BE2C (cell line): ENCODE measurements around the gene COL3A1.
A peak's percentile ranks its signal among the peaks of the same experiment; 100 is the strongest.

Source experiments
- DNase-seq: peaks from one replicate; pipeline ENCODE4 v3.0.0-alpha.2; 2020
- H3K27me3 ChIP-seq: fragments of 250-450 bp; sonication (Bioruptor Pico); 2 replicates; pipeline ENCODE4 v1.5.1; 2020; ENCODE audit warnings: mild to moderate bottlenecking
- H3K36me3 ChIP-seq: fragments of 250-450 bp; sonication (Bioruptor Pico); 2 replicates; pipeline ENCODE4 v1.5.1; 2020; ENCODE audit warnings: mild to moderate bottlenecking
- H3K4me1 ChIP-seq: fragments of 250-450 bp; sonication (Bioruptor Pico); 2 replicates; pipeline ENCODE4 v1.5.1; 2020
- H3K4me3 ChIP-seq: 2 replicates; pipeline ENCODE4 v1.5.1; 2011; ENCODE audit warnings: low read depth, low read length
- H3K9me3 ChIP-seq: fragments of 250-450 bp; sonication (Bioruptor Pico); 2 replicates; pipeline ENCODE4 v1.5.1; 2020
- TF ChIP-seq, protein P1 (sequence below): IDR thresholded peaks from 2 replicates; pipeline ENCODE4 v1.5.1; 2012; ENCODE audit warnings: mild to moderate bottlenecking, low read depth, low read length

Gene COL3A1

DNA sequence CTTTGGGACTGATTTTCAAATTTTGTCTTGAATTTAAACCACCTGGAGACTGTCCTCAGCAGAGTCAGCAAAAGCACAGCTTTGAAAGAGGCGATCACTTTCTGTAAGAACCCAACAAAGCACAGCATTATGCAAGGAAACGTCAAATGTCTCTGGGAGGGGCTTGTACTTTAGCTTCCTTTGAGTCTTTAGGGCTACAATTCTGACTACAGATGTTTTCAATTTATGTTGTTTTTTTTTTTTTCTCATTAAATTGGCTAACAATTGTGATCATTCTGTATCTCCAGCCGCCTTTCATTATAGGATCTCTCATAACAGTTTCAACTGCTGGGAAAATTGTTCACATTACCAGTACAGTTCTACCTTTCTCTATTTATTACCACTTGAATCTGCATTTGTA lies 48.3 kb downstream of the COL3A1 start:
- Histone ChIP-seq H3K9me3 (no peaks in the 10 kb centered on the region), H3K27me3 (no peaks in the 10 kb centered on the region), H3K4me1 (no peaks in the 10 kb centered on the region), H3K36me3 (no peaks in the 10 kb centered on the region), H3K4me3 (no peak overlapping the region)
- no peak for DNase-seq
- TF ChIP-seq, protein P1, sequence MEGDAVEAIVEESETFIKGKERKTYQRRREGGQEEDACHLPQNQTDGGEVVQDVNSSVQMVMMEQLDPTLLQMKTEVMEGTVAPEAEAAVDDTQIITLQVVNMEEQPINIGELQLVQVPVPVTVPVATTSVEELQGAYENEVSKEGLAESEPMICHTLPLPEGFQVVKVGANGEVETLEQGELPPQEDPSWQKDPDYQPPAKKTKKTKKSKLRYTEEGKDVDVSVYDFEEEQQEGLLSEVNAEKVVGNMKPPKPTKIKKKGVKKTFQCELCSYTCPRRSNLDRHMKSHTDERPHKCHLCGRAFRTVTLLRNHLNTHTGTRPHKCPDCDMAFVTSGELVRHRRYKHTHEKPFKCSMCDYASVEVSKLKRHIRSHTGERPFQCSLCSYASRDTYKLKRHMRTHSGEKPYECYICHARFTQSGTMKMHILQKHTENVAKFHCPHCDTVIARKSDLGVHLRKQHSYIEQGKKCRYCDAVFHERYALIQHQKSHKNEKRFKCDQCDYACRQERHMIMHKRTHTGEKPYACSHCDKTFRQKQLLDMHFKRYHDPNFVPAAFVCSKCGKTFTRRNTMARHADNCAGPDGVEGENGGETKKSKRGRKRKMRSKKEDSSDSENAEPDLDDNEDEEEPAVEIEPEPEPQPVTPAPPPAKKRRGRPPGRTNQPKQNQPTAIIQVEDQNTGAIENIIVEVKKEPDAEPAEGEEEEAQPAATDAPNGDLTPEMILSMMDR, result no peak

DNA sequence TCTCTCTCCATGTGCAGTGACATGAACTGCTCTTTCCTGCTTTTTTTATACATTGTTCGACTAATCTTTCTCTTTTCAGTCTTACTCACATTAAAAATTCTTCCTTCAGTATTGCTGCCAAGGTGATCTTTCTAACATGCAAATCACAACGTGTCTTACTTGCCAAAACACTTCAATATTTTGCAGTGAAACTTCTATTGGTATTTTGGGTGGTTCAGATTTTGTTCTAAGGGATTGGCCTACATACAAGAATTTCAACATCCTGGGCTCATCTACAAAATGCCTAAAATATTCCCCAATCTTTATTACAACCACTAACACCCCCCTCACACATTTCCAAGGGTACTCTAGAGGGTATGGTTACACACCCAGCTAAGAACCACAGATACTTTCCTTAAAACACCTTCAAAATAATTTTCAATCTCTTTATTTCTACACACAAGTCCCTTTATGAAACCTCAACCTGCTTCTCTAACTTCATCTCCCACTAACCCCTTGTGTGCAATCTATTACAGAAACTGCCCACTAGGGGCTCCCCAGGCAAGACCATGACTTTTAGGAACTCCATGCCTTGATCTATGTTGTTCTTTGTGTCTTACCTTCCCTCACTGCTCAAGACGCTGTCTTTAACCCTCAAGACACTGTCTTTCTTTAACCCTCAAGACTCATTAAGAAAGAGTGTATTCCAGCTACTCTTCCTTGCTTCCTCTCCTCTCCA lies 50.9 kb downstream of the COL3A1 start:
- TF ChIP-seq, protein P1, result peak; percentile 52
- H3K36me3 ChIP-seq, result no peaks in the 10 kb centered on the region
- H3K4me3 ChIP-seq, result no peak overlapping the region
- H3K27me3 ChIP-seq, result no peaks in the 10 kb centered on the region
- DNase-seq, result peak; percentile 5
- H3K4me1 ChIP-seq, result no peaks in the 10 kb centered on the region
- no peaks in the 10 kb centered on the region for H3K9me3 ChIP-seq

DNA sequence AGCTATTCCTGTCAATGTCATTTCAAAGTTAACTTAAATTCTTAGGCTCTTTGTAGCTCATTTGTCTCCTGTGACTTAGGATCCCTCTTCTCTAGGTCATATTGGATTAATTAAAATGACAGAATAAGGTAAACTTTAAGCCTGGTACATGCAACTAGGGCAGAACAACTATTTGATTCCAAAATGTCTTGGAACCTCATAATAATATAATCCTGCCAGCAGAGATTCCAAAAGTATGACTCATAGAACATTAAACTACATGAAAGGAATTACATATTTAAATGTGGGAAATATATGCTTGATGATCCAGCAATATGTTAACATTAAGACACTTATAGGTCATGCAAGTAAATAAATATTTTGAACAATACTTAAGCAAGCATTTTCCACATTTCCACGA lies 63.3 kb downstream of the COL3A1 start:
- no peak for DNase-seq
- TF ChIP-seq, protein P1, result no peak
- no peaks in the 10 kb centered on the region for H3K4me1 ChIP-seq
- no peaks in the 10 kb centered on the region for H3K36me3 ChIP-seq
- H3K9me3 ChIP-seq, result no peaks in the 10 kb centered on the region
- no peaks in the 10 kb centered on the region for H3K27me3 ChIP-seq
- H3K4me3 ChIP-seq, result no peak overlapping the region

DNA sequence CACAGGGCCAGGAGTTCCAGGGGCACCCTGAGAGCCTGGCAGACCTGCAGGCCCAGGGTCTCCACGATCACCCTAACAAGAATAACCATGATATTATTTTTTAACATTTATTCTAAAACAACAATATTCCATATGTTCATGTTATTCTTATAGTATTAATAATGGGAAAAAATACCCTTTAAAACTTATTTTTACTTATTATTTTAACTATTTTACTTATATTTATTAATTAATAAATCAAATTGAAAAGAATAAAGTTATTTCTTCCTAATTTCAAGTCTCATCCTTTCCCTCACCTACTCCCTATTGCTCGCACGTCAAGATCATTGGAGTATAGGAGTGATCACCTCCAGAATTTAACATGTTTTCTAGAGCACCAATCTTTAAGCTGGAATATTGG lies 71.7 kb downstream of the COL3A1 start:
- Histone ChIP-seq H3K4me1 (no peaks in the 10 kb centered on the region), H3K9me3 (no peaks in the 10 kb centered on the region), H3K36me3 (no peaks in the 10 kb centered on the region), H3K4me3 (no peak overlapping the region), H3K27me3 (no peaks in the 10 kb centered on the region)
- no peak for DNase-seq
- TF ChIP-seq, protein P1, result no peak

DNA sequence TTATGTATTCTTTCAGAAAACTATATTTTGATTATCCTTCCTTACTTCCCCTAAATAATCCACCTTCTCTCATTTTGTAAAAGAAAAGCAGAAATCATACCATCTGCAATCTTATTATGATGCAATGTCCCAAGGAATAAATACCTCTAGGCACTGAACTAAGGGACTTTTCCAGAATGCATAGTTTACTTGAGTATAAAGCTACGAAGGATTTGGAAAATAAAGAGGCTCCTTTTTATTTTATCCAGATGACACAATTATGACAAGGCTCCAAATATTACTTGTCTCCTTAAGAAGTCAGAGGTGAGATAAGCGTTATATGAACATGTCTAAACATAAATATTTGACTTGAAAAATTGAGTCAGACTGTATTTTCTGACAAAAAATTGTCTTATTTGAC lies 72.1 kb downstream of the COL3A1 start:
- DNase-seq, result no peak
- H3K4me3 ChIP-seq, result no peak overlapping the region
- no peaks in the 10 kb centered on the region for H3K36me3 ChIP-seq
- no peaks in the 10 kb centered on the region for H3K27me3 ChIP-seq
- H3K9me3 ChIP-seq, result no peaks in the 10 kb centered on the region
- H3K4me1 ChIP-seq, result no peaks in the 10 kb centered on the region
- TF ChIP-seq, protein P1, result no peak

DNA sequence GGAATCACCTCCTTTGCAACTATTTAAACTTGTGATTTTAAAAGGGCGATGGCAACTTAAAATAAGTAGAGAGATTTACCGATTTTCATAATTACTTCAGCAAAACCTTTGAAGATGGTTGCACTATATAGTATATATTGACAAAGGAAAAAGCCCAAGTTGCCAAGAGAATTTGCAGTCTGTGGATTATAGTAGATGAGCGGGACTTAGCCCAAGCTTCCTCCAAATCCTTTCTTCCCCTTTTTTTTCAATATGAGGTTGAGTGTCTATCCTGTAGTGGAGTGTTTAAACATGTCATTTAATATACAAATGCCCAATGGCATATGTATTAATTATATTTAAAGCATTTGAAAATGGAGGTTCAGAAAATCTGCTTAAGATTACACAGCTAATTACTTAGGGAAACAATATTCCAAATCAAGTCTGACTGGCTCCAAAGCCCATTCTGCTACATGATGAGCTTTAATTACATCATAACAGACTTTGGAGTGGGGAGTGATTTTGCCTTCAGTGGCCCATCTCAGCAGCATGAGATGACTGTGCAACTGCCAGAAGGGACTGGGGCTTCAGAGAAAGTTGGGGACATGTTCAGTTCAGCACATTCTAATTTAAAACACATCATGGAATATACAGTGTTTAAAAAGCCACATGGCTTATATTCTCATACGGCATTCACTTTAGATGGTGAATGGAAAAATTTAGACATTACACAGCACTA lies 73.2 kb downstream of the COL3A1 start:
- no peak overlapping the region for H3K4me3 ChIP-seq
- TF ChIP-seq, protein P1, result no peak
- H3K9me3 ChIP-seq, result no peaks in the 10 kb centered on the region
- no peaks in the 10 kb centered on the region for H3K27me3 ChIP-seq
- H3K36me3 ChIP-seq, result no peaks in the 10 kb centered on the region
- no peaks in the 10 kb centered on the region for H3K4me1 ChIP-seq
- no peak for DNase-seq
